Esophagus muscularis mucosa (tissue), 4 donors: ENCODE measurements around the gene ABCC4.

Experiments
- CTCF ChIP-seq, 3 experiments: fragments of 200-600 bp in 2 of 3; fragments of 450-650 bp in 1 of 3; sonication (generic) in 2 of 3; IDR thresholded peaks; one replicate each; pipeline ENCODE4 v1.5.1; 2017 to 2019; ENCODE audit warnings: antibody characterized with exemption in 3 of 3, mild to moderate bottlenecking in 2 of 3, moderate library complexity in 1 of 3
- EP300 ChIP-seq: sonication (generic); formaldehyde crosslinking; IDR thresholded peaks from one replicate; pipeline ENCODE4 v1.6.1; 2017; ENCODE audit warnings: antibody characterized with exemption
- POLR2A ChIP-seq: fragments of 450-650 bp; IDR thresholded peaks from one replicate; pipeline ENCODE4 v1.6.1; 2017; ENCODE audit warnings: antibody characterized with exemption, moderate library complexity, mild to moderate bottlenecking, low read depth
- POLR2AphosphoS5 ChIP-seq, 2 donors: sonication (generic); formaldehyde crosslinking; IDR thresholded peaks; one replicate each; pipeline ENCODE4 v1.6.1; 2017; ENCODE audit warnings: antibody characterized with exemption in 2 of 2

- TF ChIP-seq POLR2A (no peak), CTCF (IDR thresholded peaks at IDR 0.05) (no peak), POLR2AphosphoS5 (IDR thresholded peaks at IDR 0.05) (no peak), EP300 (no peak)
Observed at GRCh38 chr13:95229855-95230254, 71.4 kb downstream of the ABCC4 start.
